Adrenal gland (tissue), 5 donors: Measurements from ENCODE around the gene FSHB.

Experiments
- POLR2A ChIP-seq, 2 donors: fragments of 450-650 bp; IDR thresholded peaks; one replicate each; pipeline ENCODE4 v1.6.1; 2017; ENCODE audit warnings: antibody characterized with exemption in 2 of 2, mild to moderate bottlenecking in 2 of 2, moderate library complexity in 1 of 2
- TF ChIP-seq, protein P1 (sequence below), 6 experiments: fragments of 450-650 bp in 4 of 6; fragments of 200-600 bp in 2 of 6; sonication (generic) in 1 of 6; IDR thresholded peaks; 1 replicate in 5 of 6; 2 replicates in 1 of 6; pipeline versions ENCODE4 v1.5.1 to v1.8.0; 2016 to 2021; ENCODE audit warnings: antibody characterized with exemption in 6 of 6, mild to moderate bottlenecking in 2 of 6, moderate library complexity in 1 of 6
- donor health status: DM: no; HTN: no; CAD: no.

DNA sequence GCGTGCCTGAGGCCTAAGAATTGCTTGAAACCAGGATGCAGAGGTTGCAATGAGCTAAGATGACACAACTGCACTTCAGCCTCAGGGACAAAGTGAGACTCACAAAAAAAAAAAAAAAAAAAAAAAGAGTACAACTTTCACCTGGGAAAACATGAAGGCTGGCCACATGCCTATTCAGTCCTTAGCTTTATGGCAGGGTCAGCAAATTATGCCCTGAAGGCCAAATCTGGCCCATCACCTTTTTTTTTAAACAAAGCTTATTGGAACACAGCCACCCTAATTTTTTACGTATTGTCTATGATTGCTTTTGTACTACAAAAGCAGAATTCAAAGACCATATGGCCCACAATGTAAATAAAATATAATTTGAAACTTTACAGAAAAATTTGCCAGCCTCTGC lies 8.2 kb downstream of the FSHB start:
- TF ChIP-seq, protein P1, sequence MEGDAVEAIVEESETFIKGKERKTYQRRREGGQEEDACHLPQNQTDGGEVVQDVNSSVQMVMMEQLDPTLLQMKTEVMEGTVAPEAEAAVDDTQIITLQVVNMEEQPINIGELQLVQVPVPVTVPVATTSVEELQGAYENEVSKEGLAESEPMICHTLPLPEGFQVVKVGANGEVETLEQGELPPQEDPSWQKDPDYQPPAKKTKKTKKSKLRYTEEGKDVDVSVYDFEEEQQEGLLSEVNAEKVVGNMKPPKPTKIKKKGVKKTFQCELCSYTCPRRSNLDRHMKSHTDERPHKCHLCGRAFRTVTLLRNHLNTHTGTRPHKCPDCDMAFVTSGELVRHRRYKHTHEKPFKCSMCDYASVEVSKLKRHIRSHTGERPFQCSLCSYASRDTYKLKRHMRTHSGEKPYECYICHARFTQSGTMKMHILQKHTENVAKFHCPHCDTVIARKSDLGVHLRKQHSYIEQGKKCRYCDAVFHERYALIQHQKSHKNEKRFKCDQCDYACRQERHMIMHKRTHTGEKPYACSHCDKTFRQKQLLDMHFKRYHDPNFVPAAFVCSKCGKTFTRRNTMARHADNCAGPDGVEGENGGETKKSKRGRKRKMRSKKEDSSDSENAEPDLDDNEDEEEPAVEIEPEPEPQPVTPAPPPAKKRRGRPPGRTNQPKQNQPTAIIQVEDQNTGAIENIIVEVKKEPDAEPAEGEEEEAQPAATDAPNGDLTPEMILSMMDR (IDR thresholded peaks at IDR 0.05), result no peak
- TF ChIP-seq POLR2A (IDR thresholded peaks at IDR 0.05), result no peak
